ENCODE results near the gene ARHGAP27. TPM values are rescaled to one million over a fixed set of nuclear protein-coding genes. Genes with fewer than 3 reads are reported as not detected.
"Not testable (repeated sequence)": the region's sequence is repeated elsewhere in the genome, so short reads cannot be mapped to it uniquely, and the experiment has no call there.

Gene ARHGAP27
- total RNA-seq, 1 experiment from 2014 or later: 12.9 TPM

DNA sequence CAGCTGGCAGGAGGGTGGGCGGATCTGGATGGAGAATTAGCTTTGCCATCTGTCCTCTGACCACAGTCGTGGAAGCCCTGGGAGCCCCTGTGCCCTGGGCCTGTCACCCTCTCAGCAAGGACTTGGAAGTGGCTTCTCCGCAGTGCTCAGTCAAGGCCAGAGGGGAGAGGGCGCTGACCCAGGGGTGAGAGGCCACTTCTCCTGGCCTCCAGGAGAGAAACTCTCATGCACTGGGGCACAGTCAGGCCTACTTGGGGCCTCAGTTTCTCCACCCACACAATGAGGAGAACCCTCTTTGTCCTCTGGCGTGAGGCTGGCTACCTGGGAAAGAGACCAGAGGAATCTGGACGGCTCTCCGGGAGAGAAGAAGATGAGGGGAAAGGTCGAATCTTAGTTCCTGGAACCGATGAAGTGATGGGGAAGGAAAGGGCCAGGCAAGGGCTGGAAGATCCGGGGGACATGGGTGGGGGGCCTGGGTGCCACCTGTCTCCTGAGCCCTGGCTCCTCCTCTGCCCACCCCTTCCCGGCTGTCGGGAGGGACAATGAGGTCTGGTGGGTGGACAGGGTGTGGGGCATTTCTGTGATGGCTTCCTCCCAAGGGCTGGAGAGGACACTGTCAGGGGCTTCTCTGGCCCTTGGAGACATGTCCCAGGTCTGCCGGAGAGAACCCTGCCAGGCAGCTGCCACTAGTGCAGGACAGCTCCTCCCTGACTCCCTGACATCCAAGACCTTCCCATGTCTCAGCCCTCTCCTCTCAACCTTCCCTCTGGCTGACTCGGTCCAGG, 9.0 kb upstream of the ARHGAP27 start:
- H3K27ac Mint-ChIP-seq: no peak overlapping the region
- ChIA-PET POLR2A (no interaction called here), CTCF (interaction anchor here (1.3 kb wide), 1 partner anchor 16 kb away, joined by 3 read pairs; no protein-coding TSS in a partner anchor)
- DNase-seq (ENCODE audit: low spot score) (no peak), ATAC-seq (no peak)
- no peak overlapping the region for H3K4me3 Mint-ChIP-seq
- TF ChIP-seq TEAD1 (CRISPR knock-in tag; IDR thresholded peaks at IDR 0.05) (no peak), MXD4 (CRISPR knock-in tag; IDR thresholded peaks at IDR 0.05; ENCODE audit: borderline replicate concordance) (no peak), FOXJ3 (CRISPR knock-in tag; IDR thresholded peaks at IDR 0.05; ENCODE audit: borderline replicate concordance) (no peak), SMAD3 (CRISPR knock-in tag; IDR thresholded peaks at IDR 0.05; ENCODE audit: borderline replicate concordance) (no peak), CREM (CRISPR knock-in tag; IDR thresholded peaks at IDR 0.05) (no peak), SP1 (CRISPR knock-in tag; conservative IDR thresholded peaks at IDR 0.05) (no peak), NR2C2 (CRISPR knock-in tag; IDR thresholded peaks at IDR 0.05) (no peak), FOXK1 (CRISPR knock-in tag; IDR thresholded peaks at IDR 0.05) (no peak), CREB1 (CRISPR knock-in tag; IDR thresholded peaks at IDR 0.05) (no peak), ESRRA (CRISPR knock-in tag; IDR thresholded peaks at IDR 0.05; ENCODE audit: borderline replicate concordance) (no peak)
- TF ChIP-seq, protein P1, sequence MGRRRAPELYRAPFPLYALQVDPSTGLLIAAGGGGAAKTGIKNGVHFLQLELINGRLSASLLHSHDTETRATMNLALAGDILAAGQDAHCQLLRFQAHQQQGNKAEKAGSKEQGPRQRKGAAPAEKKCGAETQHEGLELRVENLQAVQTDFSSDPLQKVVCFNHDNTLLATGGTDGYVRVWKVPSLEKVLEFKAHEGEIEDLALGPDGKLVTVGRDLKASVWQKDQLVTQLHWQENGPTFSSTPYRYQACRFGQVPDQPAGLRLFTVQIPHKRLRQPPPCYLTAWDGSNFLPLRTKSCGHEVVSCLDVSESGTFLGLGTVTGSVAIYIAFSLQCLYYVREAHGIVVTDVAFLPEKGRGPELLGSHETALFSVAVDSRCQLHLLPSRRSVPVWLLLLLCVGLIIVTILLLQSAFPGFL (CRISPR knock-in tag; IDR thresholded peaks at IDR 0.05; ENCODE audit: borderline replicate concordance): no peak
- TF ChIP-seq, protein P2, sequence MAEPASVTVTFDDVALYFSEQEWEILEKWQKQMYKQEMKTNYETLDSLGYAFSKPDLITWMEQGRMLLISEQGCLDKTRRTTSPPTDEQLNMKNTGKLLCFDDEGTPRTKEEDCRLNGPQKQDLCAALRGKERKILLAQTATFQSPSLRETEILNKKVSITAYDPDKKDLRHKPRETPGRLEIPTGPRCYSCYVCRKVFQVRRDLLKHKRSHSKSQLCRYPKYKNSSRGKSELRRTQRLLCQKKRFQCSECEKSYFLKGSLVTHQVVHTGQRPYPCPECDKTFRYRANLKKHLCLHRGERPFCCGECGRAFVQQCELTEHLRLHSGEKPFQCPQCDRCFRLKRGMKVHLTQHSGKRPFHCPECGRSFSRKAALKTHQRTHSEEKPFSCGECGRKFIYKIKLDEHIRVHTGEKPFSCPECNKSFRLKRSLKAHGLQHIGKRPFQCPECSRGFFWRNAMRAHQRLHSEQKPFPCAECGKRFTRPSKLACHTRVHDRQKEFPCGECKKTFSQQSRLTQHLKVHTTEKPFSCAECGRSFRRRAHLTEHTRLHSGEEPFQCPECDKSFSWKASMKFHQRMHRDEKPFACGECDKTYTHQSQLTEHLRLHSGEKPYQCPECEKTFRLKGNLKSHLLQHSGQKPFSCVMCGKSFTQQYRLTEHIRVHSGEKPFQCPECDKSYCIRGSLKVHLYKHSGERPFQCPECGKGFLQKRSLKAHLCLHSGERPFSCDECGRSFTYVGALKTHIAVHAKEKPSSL (CRISPR knock-in tag; conservative IDR thresholded peaks at IDR 0.05): no peak
- TF ChIP-seq, protein P3, sequence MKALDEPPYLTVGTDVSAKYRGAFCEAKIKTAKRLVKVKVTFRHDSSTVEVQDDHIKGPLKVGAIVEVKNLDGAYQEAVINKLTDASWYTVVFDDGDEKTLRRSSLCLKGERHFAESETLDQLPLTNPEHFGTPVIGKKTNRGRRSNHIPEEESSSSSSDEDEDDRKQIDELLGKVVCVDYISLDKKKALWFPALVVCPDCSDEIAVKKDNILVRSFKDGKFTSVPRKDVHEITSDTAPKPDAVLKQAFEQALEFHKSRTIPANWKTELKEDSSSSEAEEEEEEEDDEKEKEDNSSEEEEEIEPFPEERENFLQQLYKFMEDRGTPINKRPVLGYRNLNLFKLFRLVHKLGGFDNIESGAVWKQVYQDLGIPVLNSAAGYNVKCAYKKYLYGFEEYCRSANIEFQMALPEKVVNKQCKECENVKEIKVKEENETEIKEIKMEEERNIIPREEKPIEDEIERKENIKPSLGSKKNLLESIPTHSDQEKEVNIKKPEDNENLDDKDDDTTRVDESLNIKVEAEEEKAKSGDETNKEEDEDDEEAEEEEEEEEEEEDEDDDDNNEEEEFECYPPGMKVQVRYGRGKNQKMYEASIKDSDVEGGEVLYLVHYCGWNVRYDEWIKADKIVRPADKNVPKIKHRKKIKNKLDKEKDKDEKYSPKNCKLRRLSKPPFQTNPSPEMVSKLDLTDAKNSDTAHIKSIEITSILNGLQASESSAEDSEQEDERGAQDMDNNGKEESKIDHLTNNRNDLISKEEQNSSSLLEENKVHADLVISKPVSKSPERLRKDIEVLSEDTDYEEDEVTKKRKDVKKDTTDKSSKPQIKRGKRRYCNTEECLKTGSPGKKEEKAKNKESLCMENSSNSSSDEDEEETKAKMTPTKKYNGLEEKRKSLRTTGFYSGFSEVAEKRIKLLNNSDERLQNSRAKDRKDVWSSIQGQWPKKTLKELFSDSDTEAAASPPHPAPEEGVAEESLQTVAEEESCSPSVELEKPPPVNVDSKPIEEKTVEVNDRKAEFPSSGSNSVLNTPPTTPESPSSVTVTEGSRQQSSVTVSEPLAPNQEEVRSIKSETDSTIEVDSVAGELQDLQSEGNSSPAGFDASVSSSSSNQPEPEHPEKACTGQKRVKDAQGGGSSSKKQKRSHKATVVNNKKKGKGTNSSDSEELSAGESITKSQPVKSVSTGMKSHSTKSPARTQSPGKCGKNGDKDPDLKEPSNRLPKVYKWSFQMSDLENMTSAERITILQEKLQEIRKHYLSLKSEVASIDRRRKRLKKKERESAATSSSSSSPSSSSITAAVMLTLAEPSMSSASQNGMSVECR (CRISPR knock-in tag; IDR thresholded peaks at IDR 0.05; ENCODE audit: borderline replicate concordance): no peak
- TF ChIP-seq, protein P4, sequence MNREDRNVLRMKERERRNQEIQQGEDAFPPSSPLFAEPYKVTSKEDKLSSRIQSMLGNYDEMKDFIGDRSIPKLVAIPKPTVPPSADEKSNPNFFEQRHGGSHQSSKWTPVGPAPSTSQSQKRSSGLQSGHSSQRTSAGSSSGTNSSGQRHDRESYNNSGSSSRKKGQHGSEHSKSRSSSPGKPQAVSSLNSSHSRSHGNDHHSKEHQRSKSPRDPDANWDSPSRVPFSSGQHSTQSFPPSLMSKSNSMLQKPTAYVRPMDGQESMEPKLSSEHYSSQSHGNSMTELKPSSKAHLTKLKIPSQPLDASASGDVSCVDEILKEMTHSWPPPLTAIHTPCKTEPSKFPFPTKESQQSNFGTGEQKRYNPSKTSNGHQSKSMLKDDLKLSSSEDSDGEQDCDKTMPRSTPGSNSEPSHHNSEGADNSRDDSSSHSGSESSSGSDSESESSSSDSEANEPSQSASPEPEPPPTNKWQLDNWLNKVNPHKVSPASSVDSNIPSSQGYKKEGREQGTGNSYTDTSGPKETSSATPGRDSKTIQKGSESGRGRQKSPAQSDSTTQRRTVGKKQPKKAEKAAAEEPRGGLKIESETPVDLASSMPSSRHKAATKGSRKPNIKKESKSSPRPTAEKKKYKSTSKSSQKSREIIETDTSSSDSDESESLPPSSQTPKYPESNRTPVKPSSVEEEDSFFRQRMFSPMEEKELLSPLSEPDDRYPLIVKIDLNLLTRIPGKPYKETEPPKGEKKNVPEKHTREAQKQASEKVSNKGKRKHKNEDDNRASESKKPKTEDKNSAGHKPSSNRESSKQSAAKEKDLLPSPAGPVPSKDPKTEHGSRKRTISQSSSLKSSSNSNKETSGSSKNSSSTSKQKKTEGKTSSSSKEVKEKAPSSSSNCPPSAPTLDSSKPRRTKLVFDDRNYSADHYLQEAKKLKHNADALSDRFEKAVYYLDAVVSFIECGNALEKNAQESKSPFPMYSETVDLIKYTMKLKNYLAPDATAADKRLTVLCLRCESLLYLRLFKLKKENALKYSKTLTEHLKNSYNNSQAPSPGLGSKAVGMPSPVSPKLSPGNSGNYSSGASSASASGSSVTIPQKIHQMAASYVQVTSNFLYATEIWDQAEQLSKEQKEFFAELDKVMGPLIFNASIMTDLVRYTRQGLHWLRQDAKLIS (CRISPR knock-in tag; IDR thresholded peaks at IDR 0.05; ENCODE audit: borderline replicate concordance): no peak
- TF ChIP-seq, protein P5, sequence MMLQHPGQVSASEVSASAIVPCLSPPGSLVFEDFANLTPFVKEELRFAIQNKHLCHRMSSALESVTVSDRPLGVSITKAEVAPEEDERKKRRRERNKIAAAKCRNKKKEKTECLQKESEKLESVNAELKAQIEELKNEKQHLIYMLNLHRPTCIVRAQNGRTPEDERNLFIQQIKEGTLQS (CRISPR knock-in tag; conservative IDR thresholded peaks at IDR 0.05): no peak
- TF ChIP-seq, protein P6, sequence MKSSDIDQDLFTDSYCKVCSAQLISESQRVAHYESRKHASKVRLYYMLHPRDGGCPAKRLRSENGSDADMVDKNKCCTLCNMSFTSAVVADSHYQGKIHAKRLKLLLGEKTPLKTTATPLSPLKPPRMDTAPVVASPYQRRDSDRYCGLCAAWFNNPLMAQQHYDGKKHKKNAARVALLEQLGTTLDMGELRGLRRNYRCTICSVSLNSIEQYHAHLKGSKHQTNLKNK (CRISPR knock-in tag; IDR thresholded peaks at IDR 0.05): no peak
- TF ChIP-seq, protein P7, sequence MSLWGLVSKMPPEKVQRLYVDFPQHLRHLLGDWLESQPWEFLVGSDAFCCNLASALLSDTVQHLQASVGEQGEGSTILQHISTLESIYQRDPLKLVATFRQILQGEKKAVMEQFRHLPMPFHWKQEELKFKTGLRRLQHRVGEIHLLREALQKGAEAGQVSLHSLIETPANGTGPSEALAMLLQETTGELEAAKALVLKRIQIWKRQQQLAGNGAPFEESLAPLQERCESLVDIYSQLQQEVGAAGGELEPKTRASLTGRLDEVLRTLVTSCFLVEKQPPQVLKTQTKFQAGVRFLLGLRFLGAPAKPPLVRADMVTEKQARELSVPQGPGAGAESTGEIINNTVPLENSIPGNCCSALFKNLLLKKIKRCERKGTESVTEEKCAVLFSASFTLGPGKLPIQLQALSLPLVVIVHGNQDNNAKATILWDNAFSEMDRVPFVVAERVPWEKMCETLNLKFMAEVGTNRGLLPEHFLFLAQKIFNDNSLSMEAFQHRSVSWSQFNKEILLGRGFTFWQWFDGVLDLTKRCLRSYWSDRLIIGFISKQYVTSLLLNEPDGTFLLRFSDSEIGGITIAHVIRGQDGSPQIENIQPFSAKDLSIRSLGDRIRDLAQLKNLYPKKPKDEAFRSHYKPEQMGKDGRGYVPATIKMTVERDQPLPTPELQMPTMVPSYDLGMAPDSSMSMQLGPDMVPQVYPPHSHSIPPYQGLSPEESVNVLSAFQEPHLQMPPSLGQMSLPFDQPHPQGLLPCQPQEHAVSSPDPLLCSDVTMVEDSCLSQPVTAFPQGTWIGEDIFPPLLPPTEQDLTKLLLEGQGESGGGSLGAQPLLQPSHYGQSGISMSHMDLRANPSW (CRISPR knock-in tag; conservative IDR thresholded peaks at IDR 0.05; ENCODE audit: low read depth): no peak
- peaks cover 21% of the 10 kb centered on the region for H3K4me1 Mint-ChIP-seq
- H3K9me3 Mint-ChIP-seq: no peaks in the 10 kb centered on the region
- no peaks in the 10 kb centered on the region; the same call in 1 of the 2 replicates for H3K27me3 Mint-ChIP-seq (ENCODE audit: low read depth)
- H3K36me3 Mint-ChIP-seq: no peaks in the 10 kb centered on the region; the same call in 1 of the 2 replicates

DNA sequence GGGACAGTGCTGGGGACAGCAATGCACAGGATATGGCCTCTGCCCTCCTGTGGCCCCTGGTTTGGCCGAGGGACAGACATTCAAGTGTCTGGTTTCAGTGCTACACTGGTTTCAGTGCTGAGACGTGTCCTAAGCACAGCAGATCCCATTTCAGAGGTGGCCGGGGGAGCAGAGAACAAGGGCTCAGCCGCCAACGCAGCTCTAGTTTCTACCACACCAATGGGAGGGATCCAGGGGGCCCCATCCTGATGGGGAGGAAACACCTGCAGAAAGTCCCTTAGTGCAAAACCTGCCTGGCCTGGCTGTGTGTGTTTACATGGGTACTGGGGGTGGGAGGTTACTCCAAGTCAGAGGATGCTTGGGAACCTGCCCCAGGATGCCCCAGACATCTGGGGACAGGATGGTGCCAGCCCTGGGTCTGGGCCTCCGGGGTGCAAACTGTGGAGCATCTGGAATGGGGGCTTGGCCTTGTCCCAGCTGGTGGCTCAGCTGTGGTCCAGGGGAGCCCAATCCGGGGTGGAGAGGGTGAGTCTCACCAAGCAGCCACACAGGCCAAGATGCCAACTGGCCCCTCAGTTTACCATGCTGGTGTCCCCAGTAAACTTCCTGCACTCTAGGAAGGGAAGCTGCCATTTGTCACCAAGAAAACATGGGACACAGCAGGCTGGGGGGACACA, 8.3 kb upstream of the ARHGAP27 start:
- POLR2A ChIA-PET; H3K4me3 Mint-ChIP-seq; ATAC-seq; H3K27me3 Mint-ChIP-seq (ENCODE audit: low read depth); DNase-seq (ENCODE audit: low spot score); H3K36me3 Mint-ChIP-seq; H3K27ac Mint-ChIP-seq; H3K9me3 Mint-ChIP-seq: not testable (repeated sequence)
- CTCF ChIA-PET: interaction anchor here (0.8 to 1.4 kb wide), 3 partner anchors 11 to 16 kb away, joined by 3 to 9 read pairs (median 4); no protein-coding TSS in a partner anchor
- H3K4me1 Mint-ChIP-seq: peaks cover 23% of the 10 kb centered on the region

All from WTC11 (cell line).